ENCODE data around the gene LSAMP. TPM values are rescaled to one million over a fixed set of nuclear protein-coding genes. Genes with fewer than 3 reads are reported as not detected.

LSAMP gene
- total and polyA plus RNA-seq, 2 of the 13 experiments (the other 11 are each of a cell fraction or from before 2014, with no cell fraction given): not detected

DNA sequence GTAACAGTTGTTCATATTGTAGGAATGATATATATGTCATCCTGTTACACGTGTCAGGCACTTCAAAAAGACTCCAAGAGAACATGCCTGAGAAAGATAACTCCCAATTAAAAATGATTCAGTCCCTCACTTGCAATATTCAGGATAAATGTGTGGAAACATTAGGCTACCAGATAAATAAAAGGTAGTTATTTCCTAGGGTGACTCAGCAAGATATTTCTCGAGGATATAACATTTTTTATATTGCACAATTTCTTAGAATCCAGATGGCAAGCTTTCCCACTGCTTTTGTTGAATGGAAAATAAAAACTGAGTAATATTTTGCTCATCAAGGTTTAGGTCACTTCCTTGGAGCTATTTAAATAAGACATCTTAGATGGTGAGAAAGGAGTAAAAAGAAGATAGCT is 640.6 kb downstream of the LSAMP start:
- Histone ChIP-seq H3K27ac (ENCODE audit: extremely low read length, insufficient read depth, low read length) (no peak overlapping the region), H2AFZ (ENCODE audit: low read length) (no peak overlapping the region), H3K9me3 (ENCODE audit: low read length) (no peaks in the 10 kb centered on the region), H3K9ac (ENCODE audit: insufficient read depth, low read depth, low read length) (no peak overlapping the region), H3K36me3 (replicated peaks in 1 of 2; ENCODE audit: control insufficient read depth in 1 of 2, insufficient read depth in 2 of 2, low read length in 2 of 2) (no peaks in the 10 kb centered on the region), H3K27me3 (ENCODE audit: control insufficient read depth in 1 of 2, insufficient read depth in 2 of 2, low read length in 2 of 2) (no peaks in the 10 kb centered on the region; a peak in 1 of 5 replicates), H3K4me1 (ENCODE audit: insufficient read depth, low read length) (peaks cover 5% of the 10 kb centered on the region; the same call in 1 of the 2 replicates), H3K4me3 (replicated peaks in 1 of 3; ENCODE audit: insufficient read depth in 1 of 3, low read depth in 2 of 3, low read length in 3 of 3) (no peak overlapping the region), H3K4me2 (ENCODE audit: low read depth, low read length) (no peak overlapping the region), H3K79me2 (ENCODE audit: insufficient read depth, low read length) (no peaks in the 10 kb centered on the region), H4K20me1 (ENCODE audit: insufficient read depth, low read length) (no peaks in the 10 kb centered on the region)
- intact Hi-C loops (cut with micrococcal nuclease; ENCODE audit: unreplicated experiment): no loop called here
- in situ Hi-C loops (cut with HindIII; ENCODE audit: extremely low pct_ligation_motif_present, low pct_unique_long_range_greater_than_20kb): no loop called here
- WGBS (ENCODE audit: low lambda C conversion rate): 94% methylated on average over 2 of the region's 2 CpGs
- ChIA-PET CTCF (ENCODE audit: low intra/inter-chr PET ratio, low total read pairs) (no interaction called here), POLR2A (no interaction called here)
- TF ChIP-seq CEBPB (IDR thresholded peaks at IDR 0.05; ENCODE audit: borderline replicate concordance, low read depth, low read length) (0 out of 2 replicates have a peak, but pooled peaks have one; percentile 17), ZNF563 (CRISPR knock-in tag; IDR thresholded peaks at IDR 0.05) (no peak)
- FAIRE-seq (no peak), ATAC-seq (no peak), DNase-seq (ENCODE audit: low spot score) (no peak)
- BruUV-seq (replicated peaks): no TSS peak

DNA sequence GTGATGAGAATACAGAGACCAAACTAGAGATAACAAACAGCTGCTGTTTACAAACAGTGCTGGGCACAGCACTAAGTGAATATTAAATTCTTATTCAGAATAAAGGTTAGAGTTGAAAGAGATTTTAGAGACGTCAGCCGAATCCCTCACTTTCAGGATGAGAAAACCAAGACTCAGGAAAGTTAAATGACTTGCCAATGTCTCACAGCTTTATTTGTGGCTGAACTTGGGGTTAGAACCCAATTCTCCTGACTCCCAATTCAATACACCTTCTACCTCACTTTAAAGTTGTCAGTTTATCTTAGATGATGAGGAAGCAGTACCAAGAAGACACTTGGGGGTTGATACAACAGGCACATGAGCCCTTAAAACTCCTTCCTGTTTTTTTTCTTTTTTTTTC is 641.1 kb downstream of the LSAMP start:
- Histone ChIP-seq H3K27ac (ENCODE audit: extremely low read length, insufficient read depth, low read length) (no peak overlapping the region), H2AFZ (ENCODE audit: low read length) (no peak overlapping the region), H3K36me3 (replicated peaks in 1 of 2; ENCODE audit: control insufficient read depth in 1 of 2, insufficient read depth in 2 of 2, low read length in 2 of 2) (no peaks in the 10 kb centered on the region), H3K9ac (ENCODE audit: insufficient read depth, low read depth, low read length) (no peak overlapping the region), H3K4me2 (ENCODE audit: low read depth, low read length) (no peak overlapping the region), H3K9me3 (ENCODE audit: low read length) (no peaks in the 10 kb centered on the region), H3K27me3 (ENCODE audit: control insufficient read depth in 1 of 2, insufficient read depth in 2 of 2, low read length in 2 of 2) (no peaks in the 10 kb centered on the region; a peak in 1 of 5 replicates), H3K4me1 (ENCODE audit: insufficient read depth, low read length) (peaks cover 5% of the 10 kb centered on the region; the same call in 1 of the 2 replicates), H4K20me1 (ENCODE audit: insufficient read depth, low read length) (no peaks in the 10 kb centered on the region), H3K4me3 (replicated peaks in 1 of 3; ENCODE audit: insufficient read depth in 1 of 3, low read depth in 2 of 3, low read length in 3 of 3) (no peak overlapping the region), H3K79me2 (ENCODE audit: insufficient read depth, low read length) (no peaks in the 10 kb centered on the region)
- 92% methylated on average over 2 of the region's 2 CpGs for WGBS (ENCODE audit: low lambda C conversion rate)
- CTCF ChIA-PET (ENCODE audit: low intra/inter-chr PET ratio, low total read pairs): no interaction called here
- TF ChIP-seq ZNF629 (CRISPR knock-in tag; conservative IDR thresholded peaks at IDR 0.05): no peak
- FAIRE-seq (no peak), ATAC-seq (no peak), DNase-seq (ENCODE audit: low spot score) (no peak)
- POLR2A ChIA-PET: no interaction called here
- intact Hi-C loops (cut with micrococcal nuclease; ENCODE audit: unreplicated experiment) (no loop called here), in situ Hi-C loops (cut with HindIII; ENCODE audit: extremely low pct_ligation_motif_present, low pct_unique_long_range_greater_than_20kb) (no loop called here)
- BruUV-seq (replicated peaks): no TSS peak

Measured in HepG2 (cell line).